WTC11 (cell line): ENCODE results near the gene PRKAR1B. TPM values are rescaled to one million over a fixed set of nuclear protein-coding genes. Genes with fewer than 3 reads are reported as not detected.

Source experiments
- ATAC-seq: fragments of 200-7000 bp; cut with Tn5 transposase; 2 replicates; pipeline ENCODE4 v1.10.0; 2021; ENCODE audit warnings: mild to moderate bottlenecking, moderate library complexity
- CTCF ChIA-PET: fragments of 300-600 bp; sonication (Branson Sonifier 250); formaldehyde crosslinking; loops from one replicate; lab custom pipeline; 2021; ENCODE audit warnings: antibody characterized with exemption; lab: Charles Lee
- POLR2A ChIA-PET: fragments of 350-600 bp; sonication (Branson Sonifier 250); formaldehyde crosslinking; loops from one replicate; lab custom pipeline; 2021; ENCODE audit warnings: antibody characterized with exemption; lab: Charles Lee
- DNase-seq: peaks from one replicate; pipeline ENCODE4 v3.0.0; 2021; ENCODE audit warnings: low spot score
- H3K27ac Mint-ChIP-seq: 2 replicates; pipeline ENCODE4 v1.8.0; 2021; ENCODE audit warnings: mixed read lengths
- H3K27me3 Mint-ChIP-seq: 2 replicates; pipeline ENCODE4 v1.8.0; 2021; ENCODE audit warnings: low read depth, mild to moderate bottlenecking, moderate library complexity, mixed read lengths
- H3K36me3 Mint-ChIP-seq: 2 replicates; pipeline ENCODE4 v1.8.0; 2021; ENCODE audit warnings: mixed read lengths
- H3K4me1 Mint-ChIP-seq: 2 replicates; pipeline ENCODE4 v1.8.0; 2022; ENCODE audit warnings: mixed read lengths
- H3K4me3 Mint-ChIP-seq: 2 replicates; pipeline ENCODE4 v1.8.0; 2021; ENCODE audit warnings: mild to moderate bottlenecking, moderate library complexity, mixed read lengths
- H3K9me3 Mint-ChIP-seq: 2 replicates; pipeline ENCODE4 v1.8.0; 2021; ENCODE audit warnings: mixed read lengths
- CREB1 ChIP-seq: sonication (generic); formaldehyde crosslinking; IDR thresholded peaks from 2 replicates; pipeline ENCODE4 v1.8.0; 2023; ENCODE audit warnings: mild to moderate bottlenecking, missing genetic modification reagents
- CREM ChIP-seq: sonication (generic); formaldehyde crosslinking; IDR thresholded peaks from 2 replicates; pipeline ENCODE4 v1.8.1; 2022; ENCODE audit warnings: mild to moderate bottlenecking, missing genetic modification reagents, moderate library complexity
- ELF4 ChIP-seq: sonication (generic); formaldehyde crosslinking; IDR thresholded peaks from 2 replicates; pipeline ENCODE4 v1.8.1; 2022; ENCODE audit warnings: low read depth, mild to moderate bottlenecking, moderate library complexity, missing genetic modification reagents
- ETV6 ChIP-seq: sonication (generic); formaldehyde crosslinking; IDR thresholded peaks from 2 replicates; pipeline ENCODE4 v1.8.1; 2022; ENCODE audit warnings: mild to moderate bottlenecking, missing genetic modification reagents
- FOXP1 ChIP-seq: sonication (generic); formaldehyde crosslinking; IDR thresholded peaks from 2 replicates; pipeline ENCODE4 v1.8.0; 2022; ENCODE audit warnings: missing genetic modification reagents, mild to moderate bottlenecking, moderate library complexity, borderline replicate concordance
- JAZF1 ChIP-seq: fragments of 250-450 bp; sonication (Bioruptor Pico); IDR thresholded peaks from 2 replicates; pipeline ENCODE4 v1.9.0; 2021; ENCODE audit warnings: moderate library complexity, mild to moderate bottlenecking, inconsistent platforms
- KAT7 ChIP-seq: sonication (generic); formaldehyde crosslinking; IDR thresholded peaks from 2 replicates; pipeline ENCODE4 v1.8.1; 2023; ENCODE audit warnings: missing genetic modification reagents, mild to moderate bottlenecking, borderline replicate concordance
- MXD4 ChIP-seq: fragments of 250-450 bp; sonication (Bioruptor Pico); IDR thresholded peaks from 2 replicates; pipeline ENCODE4 v1.8.0; 2021; ENCODE audit warnings: mild to moderate bottlenecking, moderate library complexity, borderline replicate concordance
- NFE2L1 ChIP-seq: sonication (generic); formaldehyde crosslinking; IDR thresholded peaks from 2 replicates; pipeline ENCODE4 v1.8.1; 2023; ENCODE audit warnings: missing genetic modification reagents
- NFYB ChIP-seq: sonication (generic); formaldehyde crosslinking; conservative IDR thresholded peaks from 2 replicates; pipeline ENCODE4 v1.8.0; 2022; ENCODE audit warnings: low read depth, missing genetic modification reagents
- OVOL2 ChIP-seq: fragments of 250-450 bp; sonication (Bioruptor Pico); IDR thresholded peaks from 2 replicates; pipeline ENCODE4 v1.9.0; 2021; ENCODE audit warnings: mild to moderate bottlenecking, borderline replicate concordance
- TEAD1 ChIP-seq: sonication (generic); formaldehyde crosslinking; IDR thresholded peaks from 2 replicates; pipeline ENCODE4 v1.8.0; 2022; ENCODE audit warnings: mild to moderate bottlenecking, missing genetic modification reagents
- total RNA-seq: library from RNA; stranded (reverse); gene quantifications from 3 replicates; pipeline ENCODE4 v1.2.3, GENCODE V29; 2021
- TF ChIP-seq, protein P1 (sequence below): sonication (generic); formaldehyde crosslinking; IDR thresholded peaks from 2 replicates; pipeline ENCODE4 v1.8.1; 2023; ENCODE audit warnings: mild to moderate bottlenecking, missing genetic modification reagents
- TF ChIP-seq, protein P2 (sequence below): sonication (generic); formaldehyde crosslinking; IDR thresholded peaks from 2 replicates; pipeline ENCODE4 v1.8.0; 2022; ENCODE audit warnings: mild to moderate bottlenecking, missing genetic modification reagents
- TF ChIP-seq, protein P3 (sequence below): sonication (generic); formaldehyde crosslinking; IDR thresholded peaks from 2 replicates; pipeline ENCODE4 v1.8.0; 2023; ENCODE audit warnings: missing genetic modification reagents, mild to moderate bottlenecking, borderline replicate concordance
- TF ChIP-seq, protein P4 (sequence below): sonication (generic); formaldehyde crosslinking; IDR thresholded peaks from 2 replicates; pipeline ENCODE4 v1.8.1; 2023; ENCODE audit warnings: mild to moderate bottlenecking, moderate library complexity, missing genetic modification reagents
- TF ChIP-seq, protein P5 (sequence below): sonication (generic); formaldehyde crosslinking; conservative IDR thresholded peaks from 2 replicates; pipeline ENCODE4 v1.8.1; 2023; ENCODE audit warnings: mild to moderate bottlenecking, low read depth, missing genetic modification reagents, moderate library complexity
- TF ChIP-seq, protein P6 (sequence below): sonication (generic); formaldehyde crosslinking; IDR thresholded peaks from 2 replicates; pipeline ENCODE4 v1.8.1; 2022; ENCODE audit warnings: missing genetic modification reagents, borderline replicate concordance
- TF ChIP-seq, protein P7 (sequence below): sonication (generic); formaldehyde crosslinking; IDR thresholded peaks from 2 replicates; pipeline ENCODE4 v1.8.0; 2022; ENCODE audit warnings: mild to moderate bottlenecking, missing genetic modification reagents

PRKAR1B gene
- total RNA-seq, 1 experiment from 2014 or later = 43.6 TPM

DNA sequence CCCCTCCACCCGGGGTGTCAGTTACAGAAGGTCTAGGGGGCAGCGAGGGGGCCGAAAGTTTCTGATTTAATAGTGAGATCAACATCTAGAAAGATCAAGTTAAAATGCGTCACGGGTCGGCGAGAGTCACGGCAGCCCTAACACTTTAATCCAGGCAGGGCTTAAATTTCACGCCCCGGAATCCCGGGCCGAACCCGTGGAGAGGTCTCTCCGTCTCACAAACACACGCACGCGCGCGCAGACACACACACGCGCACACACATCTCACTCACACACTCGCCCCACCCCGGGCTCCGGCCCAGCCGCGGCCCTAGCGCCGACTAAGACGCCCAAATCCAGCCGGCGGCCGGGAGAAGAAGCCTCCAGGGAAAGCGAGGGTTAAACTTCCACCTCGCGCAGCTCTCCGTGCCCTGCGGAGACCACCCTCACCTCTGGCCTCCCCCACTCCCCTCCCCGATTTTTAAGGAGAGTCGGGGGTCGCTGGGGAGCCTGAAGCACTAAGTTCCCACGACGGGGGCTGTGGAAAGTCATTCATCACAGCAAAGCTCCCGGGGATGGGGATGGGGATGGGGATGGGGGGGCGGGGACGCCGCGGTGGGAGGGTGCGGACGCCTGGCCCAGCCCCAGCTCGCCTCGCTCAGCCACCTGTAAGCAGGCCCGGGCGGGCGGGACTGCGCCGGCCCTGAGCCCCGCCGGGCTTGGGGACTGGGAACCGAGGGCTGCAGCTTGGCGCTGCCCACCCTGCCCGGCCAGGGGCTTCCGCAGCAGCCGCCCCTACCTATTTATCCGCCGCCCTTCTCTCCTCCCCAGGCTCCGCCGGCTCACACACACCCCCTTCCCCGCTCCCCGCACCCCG lies 209.1 kb downstream of the PRKAR1B start:
- H3K27ac Mint-ChIP-seq = peak overlapping the region; percentile 86
- peaks cover 27% of the 10 kb centered on the region for H3K27me3 Mint-ChIP-seq
- ChIA-PET POLR2A (interaction anchor here (0.7 kb wide), 1 partner anchor 65 kb away, joined by 3 read pairs; no protein-coding TSS in a partner anchor), CTCF (interaction anchor here (0.6 kb wide), 1 partner anchor 23 kb away, joined by 4 read pairs; no protein-coding TSS in a partner anchor)
- peaks cover 26% of the 10 kb centered on the region for H3K4me1 Mint-ChIP-seq
- H3K4me3 Mint-ChIP-seq = peak overlapping the region; percentile 89
- peaks cover 7% of the 10 kb centered on the region; the same call in 1 of the 2 replicates for H3K36me3 Mint-ChIP-seq
- no peaks in the 10 kb centered on the region for H3K9me3 Mint-ChIP-seq
- no peak for ATAC-seq
- DNase-seq = peak; percentile 46
- TF ChIP-seq, protein P1, sequence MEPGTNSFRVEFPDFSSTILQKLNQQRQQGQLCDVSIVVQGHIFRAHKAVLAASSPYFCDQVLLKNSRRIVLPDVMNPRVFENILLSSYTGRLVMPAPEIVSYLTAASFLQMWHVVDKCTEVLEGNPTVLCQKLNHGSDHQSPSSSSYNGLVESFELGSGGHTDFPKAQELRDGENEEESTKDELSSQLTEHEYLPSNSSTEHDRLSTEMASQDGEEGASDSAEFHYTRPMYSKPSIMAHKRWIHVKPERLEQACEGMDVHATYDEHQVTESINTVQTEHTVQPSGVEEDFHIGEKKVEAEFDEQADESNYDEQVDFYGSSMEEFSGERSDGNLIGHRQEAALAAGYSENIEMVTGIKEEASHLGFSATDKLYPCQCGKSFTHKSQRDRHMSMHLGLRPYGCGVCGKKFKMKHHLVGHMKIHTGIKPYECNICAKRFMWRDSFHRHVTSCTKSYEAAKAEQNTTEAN (CRISPR knock-in tag) = no peak
- TF ChIP-seq, protein P2, sequence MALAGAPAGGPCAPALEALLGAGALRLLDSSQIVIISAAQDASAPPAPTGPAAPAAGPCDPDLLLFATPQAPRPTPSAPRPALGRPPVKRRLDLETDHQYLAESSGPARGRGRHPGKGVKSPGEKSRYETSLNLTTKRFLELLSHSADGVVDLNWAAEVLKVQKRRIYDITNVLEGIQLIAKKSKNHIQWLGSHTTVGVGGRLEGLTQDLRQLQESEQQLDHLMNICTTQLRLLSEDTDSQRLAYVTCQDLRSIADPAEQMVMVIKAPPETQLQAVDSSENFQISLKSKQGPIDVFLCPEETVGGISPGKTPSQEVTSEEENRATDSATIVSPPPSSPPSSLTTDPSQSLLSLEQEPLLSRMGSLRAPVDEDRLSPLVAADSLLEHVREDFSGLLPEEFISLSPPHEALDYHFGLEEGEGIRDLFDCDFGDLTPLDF (CRISPR knock-in tag) = no peak
- TF ChIP-seq KAT7 (CRISPR knock-in tag) (no peak), MXD4 (no peak), CREM (no peak), NFYB (CRISPR knock-in tag) (no peak), JAZF1 (CRISPR knock-in tag) (no peak), CREB1 (CRISPR knock-in tag) (no peak), FOXP1 (CRISPR knock-in tag) (no peak), TEAD1 (no peak), OVOL2 (CRISPR knock-in tag) (no peak), NFE2L1 (CRISPR knock-in tag) (no peak), ETV6 (CRISPR knock-in tag) (no peak), ELF4 (no peak)
- TF ChIP-seq, protein P3, sequence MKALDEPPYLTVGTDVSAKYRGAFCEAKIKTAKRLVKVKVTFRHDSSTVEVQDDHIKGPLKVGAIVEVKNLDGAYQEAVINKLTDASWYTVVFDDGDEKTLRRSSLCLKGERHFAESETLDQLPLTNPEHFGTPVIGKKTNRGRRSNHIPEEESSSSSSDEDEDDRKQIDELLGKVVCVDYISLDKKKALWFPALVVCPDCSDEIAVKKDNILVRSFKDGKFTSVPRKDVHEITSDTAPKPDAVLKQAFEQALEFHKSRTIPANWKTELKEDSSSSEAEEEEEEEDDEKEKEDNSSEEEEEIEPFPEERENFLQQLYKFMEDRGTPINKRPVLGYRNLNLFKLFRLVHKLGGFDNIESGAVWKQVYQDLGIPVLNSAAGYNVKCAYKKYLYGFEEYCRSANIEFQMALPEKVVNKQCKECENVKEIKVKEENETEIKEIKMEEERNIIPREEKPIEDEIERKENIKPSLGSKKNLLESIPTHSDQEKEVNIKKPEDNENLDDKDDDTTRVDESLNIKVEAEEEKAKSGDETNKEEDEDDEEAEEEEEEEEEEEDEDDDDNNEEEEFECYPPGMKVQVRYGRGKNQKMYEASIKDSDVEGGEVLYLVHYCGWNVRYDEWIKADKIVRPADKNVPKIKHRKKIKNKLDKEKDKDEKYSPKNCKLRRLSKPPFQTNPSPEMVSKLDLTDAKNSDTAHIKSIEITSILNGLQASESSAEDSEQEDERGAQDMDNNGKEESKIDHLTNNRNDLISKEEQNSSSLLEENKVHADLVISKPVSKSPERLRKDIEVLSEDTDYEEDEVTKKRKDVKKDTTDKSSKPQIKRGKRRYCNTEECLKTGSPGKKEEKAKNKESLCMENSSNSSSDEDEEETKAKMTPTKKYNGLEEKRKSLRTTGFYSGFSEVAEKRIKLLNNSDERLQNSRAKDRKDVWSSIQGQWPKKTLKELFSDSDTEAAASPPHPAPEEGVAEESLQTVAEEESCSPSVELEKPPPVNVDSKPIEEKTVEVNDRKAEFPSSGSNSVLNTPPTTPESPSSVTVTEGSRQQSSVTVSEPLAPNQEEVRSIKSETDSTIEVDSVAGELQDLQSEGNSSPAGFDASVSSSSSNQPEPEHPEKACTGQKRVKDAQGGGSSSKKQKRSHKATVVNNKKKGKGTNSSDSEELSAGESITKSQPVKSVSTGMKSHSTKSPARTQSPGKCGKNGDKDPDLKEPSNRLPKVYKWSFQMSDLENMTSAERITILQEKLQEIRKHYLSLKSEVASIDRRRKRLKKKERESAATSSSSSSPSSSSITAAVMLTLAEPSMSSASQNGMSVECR = no peak
- TF ChIP-seq, protein P4, sequence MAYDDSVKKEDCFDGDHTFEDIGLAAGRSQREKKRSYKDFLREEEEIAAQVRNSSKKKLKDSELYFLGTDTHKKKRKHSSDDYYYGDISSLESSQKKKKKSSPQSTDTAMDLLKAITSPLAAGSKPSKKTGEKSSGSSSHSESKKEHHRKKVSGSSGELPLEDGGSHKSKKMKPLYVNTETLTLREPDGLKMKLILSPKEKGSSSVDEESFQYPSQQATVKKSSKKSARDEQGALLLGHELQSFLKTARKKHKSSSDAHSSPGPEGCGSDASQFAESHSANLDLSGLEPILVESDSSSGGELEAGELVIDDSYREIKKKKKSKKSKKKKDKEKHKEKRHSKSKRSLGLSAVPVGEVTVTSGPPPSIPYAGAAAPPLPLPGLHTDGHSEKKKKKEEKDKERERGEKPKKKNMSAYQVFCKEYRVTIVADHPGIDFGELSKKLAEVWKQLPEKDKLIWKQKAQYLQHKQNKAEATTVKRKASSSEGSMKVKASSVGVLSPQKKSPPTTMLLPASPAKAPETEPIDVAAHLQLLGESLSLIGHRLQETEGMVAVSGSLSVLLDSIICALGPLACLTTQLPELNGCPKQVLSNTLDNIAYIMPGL (CRISPR knock-in tag) = no peak
- TF ChIP-seq, protein P5, sequence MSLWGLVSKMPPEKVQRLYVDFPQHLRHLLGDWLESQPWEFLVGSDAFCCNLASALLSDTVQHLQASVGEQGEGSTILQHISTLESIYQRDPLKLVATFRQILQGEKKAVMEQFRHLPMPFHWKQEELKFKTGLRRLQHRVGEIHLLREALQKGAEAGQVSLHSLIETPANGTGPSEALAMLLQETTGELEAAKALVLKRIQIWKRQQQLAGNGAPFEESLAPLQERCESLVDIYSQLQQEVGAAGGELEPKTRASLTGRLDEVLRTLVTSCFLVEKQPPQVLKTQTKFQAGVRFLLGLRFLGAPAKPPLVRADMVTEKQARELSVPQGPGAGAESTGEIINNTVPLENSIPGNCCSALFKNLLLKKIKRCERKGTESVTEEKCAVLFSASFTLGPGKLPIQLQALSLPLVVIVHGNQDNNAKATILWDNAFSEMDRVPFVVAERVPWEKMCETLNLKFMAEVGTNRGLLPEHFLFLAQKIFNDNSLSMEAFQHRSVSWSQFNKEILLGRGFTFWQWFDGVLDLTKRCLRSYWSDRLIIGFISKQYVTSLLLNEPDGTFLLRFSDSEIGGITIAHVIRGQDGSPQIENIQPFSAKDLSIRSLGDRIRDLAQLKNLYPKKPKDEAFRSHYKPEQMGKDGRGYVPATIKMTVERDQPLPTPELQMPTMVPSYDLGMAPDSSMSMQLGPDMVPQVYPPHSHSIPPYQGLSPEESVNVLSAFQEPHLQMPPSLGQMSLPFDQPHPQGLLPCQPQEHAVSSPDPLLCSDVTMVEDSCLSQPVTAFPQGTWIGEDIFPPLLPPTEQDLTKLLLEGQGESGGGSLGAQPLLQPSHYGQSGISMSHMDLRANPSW = no peak
- TF ChIP-seq, protein P6, sequence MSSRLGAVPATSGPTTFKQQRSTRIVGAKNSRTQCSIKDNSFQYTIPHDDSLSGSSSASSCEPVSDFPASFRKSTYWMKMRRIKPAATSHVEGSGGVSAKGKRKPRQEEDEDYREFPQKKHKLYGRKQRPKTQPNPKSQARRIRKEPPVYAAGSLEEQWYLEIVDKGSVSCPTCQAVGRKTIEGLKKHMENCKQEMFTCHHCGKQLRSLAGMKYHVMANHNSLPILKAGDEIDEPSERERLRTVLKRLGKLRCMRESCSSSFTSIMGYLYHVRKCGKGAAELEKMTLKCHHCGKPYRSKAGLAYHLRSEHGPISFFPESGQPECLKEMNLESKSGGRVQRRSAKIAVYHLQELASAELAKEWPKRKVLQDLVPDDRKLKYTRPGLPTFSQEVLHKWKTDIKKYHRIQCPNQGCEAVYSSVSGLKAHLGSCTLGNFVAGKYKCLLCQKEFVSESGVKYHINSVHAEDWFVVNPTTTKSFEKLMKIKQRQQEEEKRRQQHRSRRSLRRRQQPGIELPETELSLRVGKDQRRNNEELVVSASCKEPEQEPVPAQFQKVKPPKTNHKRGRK (CRISPR knock-in tag) = no peak
- TF ChIP-seq, protein P7, sequence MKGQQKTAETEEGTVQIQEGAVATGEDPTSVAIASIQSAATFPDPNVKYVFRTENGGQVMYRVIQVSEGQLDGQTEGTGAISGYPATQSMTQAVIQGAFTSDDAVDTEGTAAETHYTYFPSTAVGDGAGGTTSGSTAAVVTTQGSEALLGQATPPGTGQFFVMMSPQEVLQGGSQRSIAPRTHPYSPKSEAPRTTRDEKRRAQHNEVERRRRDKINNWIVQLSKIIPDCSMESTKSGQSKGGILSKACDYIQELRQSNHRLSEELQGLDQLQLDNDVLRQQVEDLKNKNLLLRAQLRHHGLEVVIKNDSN = no peak
